ENCODE data around the gene BLM.

DNA sequence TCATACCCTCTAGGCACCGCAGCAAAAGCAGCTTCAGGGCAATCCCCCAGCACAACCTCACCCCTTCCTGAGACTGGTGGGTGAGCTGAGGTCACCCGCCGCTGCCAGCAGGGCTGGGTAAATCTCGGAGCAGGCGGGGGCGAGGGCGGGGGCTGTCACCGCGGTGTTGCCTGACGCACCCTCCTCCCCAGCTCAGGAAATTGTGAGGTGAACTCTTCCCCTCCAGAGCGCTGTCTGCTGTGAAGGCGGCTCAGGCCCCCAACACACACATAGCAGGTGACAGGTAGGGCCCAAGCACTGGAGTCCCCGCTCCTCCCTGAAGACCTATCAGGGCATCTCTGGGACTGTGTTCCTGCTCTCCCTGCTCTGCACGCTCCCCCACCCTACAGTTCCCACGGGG lies 121.0 kb downstream of the BLM start:
- TF ChIP-seq, protein P1, sequence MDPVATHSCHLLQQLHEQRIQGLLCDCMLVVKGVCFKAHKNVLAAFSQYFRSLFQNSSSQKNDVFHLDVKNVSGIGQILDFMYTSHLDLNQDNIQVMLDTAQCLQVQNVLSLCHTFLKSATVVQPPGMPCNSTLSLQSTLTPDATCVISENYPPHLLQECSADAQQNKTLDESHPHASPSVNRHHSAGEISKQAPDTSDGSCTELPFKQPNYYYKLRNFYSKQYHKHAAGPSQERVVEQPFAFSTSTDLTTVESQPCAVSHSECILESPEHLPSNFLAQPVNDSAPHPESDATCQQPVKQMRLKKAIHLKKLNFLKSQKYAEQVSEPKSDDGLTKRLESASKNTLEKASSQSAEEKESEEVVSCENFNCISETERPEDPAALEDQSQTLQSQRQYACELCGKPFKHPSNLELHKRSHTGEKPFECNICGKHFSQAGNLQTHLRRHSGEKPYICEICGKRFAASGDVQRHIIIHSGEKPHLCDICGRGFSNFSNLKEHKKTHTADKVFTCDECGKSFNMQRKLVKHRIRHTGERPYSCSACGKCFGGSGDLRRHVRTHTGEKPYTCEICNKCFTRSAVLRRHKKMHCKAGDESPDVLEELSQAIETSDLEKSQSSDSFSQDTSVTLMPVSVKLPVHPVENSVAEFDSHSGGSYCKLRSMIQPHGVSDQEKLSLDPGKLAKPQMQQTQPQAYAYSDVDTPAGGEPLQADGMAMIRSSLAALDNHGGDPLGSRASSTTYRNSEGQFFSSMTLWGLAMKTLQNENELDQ (CRISPR knock-in tag; IDR thresholded peaks at IDR 0.05; ENCODE audit: borderline replicate concordance): no peak
- TF ChIP-seq, protein P2, sequence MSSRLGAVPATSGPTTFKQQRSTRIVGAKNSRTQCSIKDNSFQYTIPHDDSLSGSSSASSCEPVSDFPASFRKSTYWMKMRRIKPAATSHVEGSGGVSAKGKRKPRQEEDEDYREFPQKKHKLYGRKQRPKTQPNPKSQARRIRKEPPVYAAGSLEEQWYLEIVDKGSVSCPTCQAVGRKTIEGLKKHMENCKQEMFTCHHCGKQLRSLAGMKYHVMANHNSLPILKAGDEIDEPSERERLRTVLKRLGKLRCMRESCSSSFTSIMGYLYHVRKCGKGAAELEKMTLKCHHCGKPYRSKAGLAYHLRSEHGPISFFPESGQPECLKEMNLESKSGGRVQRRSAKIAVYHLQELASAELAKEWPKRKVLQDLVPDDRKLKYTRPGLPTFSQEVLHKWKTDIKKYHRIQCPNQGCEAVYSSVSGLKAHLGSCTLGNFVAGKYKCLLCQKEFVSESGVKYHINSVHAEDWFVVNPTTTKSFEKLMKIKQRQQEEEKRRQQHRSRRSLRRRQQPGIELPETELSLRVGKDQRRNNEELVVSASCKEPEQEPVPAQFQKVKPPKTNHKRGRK (CRISPR knock-in tag; IDR thresholded peaks at IDR 0.05): no peak
- TF ChIP-seq ZNF256 (CRISPR knock-in tag; conservative IDR thresholded peaks at IDR 0.05) (no peak), BRCA1 (CRISPR knock-in tag; IDR thresholded peaks at IDR 0.05) (no peak)

Measured in HepG2 (cell line).